ENCODE data around the gene CCDC90B. TPM values are rescaled to one million over a fixed set of nuclear protein-coding genes. Genes with fewer than 3 reads are reported as not detected.

CCDC90B gene
- total RNA-seq, 2 donors from 2014 or later, result 64.2 to 105 TPM

GRCh38 chr11:83223457-83223856 lies 62.7 kb downstream of the CCDC90B start:
- Histone ChIP-seq H3K4me3 (ENCODE audit: low read length) (no peak overlapping the region), H3K36me3 (ENCODE audit: control insufficient read depth, insufficient read depth, low read length) (no peaks in the 10 kb centered on the region), H3K9ac (ENCODE audit: extremely low read depth, low read length, poor library complexity, severe bottlenecking) (no peak overlapping the region), H3K27me3 (ENCODE audit: control insufficient read depth, insufficient read depth, low read length, poor library complexity, severe bottlenecking) (no peaks in the 10 kb centered on the region), H3K9me3 (ENCODE audit: control insufficient read depth, low read length) (no peaks in the 10 kb centered on the region), H3K4me1 (ENCODE audit: control insufficient read depth, insufficient read depth, low read length) (peaks cover 6% of the 10 kb centered on the region), H3K27ac (ENCODE audit: low read depth, low read length) (no peak overlapping the region)
- DNase-seq, result no peak
- Mint-ChIP-seq H3K4me1 (peaks cover 21% of the 10 kb centered on the region), H3K27ac (no peak overlapping the region), H3K4me3 (no peak overlapping the region), H3K27me3 (ENCODE audit: insufficient read depth) (no peaks in the 10 kb centered on the region), H3K9me3 (no peaks in the 10 kb centered on the region), H3K36me3 (ENCODE audit: low read depth) (no peaks in the 10 kb centered on the region)
- WGBS, 2 experiments (ENCODE audit: insufficient coverage in 1 of 2, insufficient read length in 1 of 2), result 82 to 87% methylated on average over 2 of the region's 2 CpGs
- no peak for TF ChIP-seq CTCF (conservative IDR thresholded peaks at IDR 0.05)

GRCh38 chr11:83222499-83222898 lies 63.7 kb downstream of the CCDC90B start:
- Mint-ChIP-seq H3K36me3 (ENCODE audit: low read depth) (no peaks in the 10 kb centered on the region), H3K27ac (no peak overlapping the region), H3K9me3 (no peaks in the 10 kb centered on the region), H3K4me3 (no peak overlapping the region), H3K4me1 (peaks cover 23% of the 10 kb centered on the region), H3K27me3 (ENCODE audit: insufficient read depth) (no peaks in the 10 kb centered on the region)
- Histone ChIP-seq H3K36me3 (ENCODE audit: control insufficient read depth, insufficient read depth, low read length) (no peaks in the 10 kb centered on the region), H3K9me3 (ENCODE audit: control insufficient read depth, low read length) (no peaks in the 10 kb centered on the region), H3K4me3 (ENCODE audit: low read length) (no peak overlapping the region), H3K9ac (ENCODE audit: extremely low read depth, low read length, poor library complexity, severe bottlenecking) (no peak overlapping the region), H3K4me1 (ENCODE audit: control insufficient read depth, insufficient read depth, low read length) (peaks cover 6% of the 10 kb centered on the region), H3K27me3 (ENCODE audit: control insufficient read depth, insufficient read depth, low read length, poor library complexity, severe bottlenecking) (no peaks in the 10 kb centered on the region), H3K27ac (ENCODE audit: low read depth, low read length) (no peak overlapping the region)
- TF ChIP-seq CTCF (conservative IDR thresholded peaks at IDR 0.05), result no peak
- DNase-seq, result no peak
- 87% methylated on average over 1 of the region's 1 CpG; no CpG with 5 or more reads in 1 of the 2 experiments for WGBS, 2 experiments (ENCODE audit: insufficient coverage in 1 of 2, insufficient read length in 1 of 2)

GRCh38 chr11:83221694-83222093 lies 64.5 kb downstream of the CCDC90B start:
- H3K27ac ChIP-seq (ENCODE audit: low read depth, low read length), result no peak overlapping the region
- Mint-ChIP-seq H3K27me3 (ENCODE audit: insufficient read depth) (no peaks in the 10 kb centered on the region), H3K27ac (no peak overlapping the region), H3K9me3 (no peaks in the 10 kb centered on the region), H3K36me3 (ENCODE audit: low read depth) (peaks cover under 1% of the 10 kb centered on the region), H3K4me3 (no peak overlapping the region), H3K4me1 (peaks cover 23% of the 10 kb centered on the region)
- peaks cover 6% of the 10 kb centered on the region for H3K4me1 ChIP-seq (ENCODE audit: control insufficient read depth, insufficient read depth, low read length)
- H3K9ac ChIP-seq (ENCODE audit: extremely low read depth, low read length, poor library complexity, severe bottlenecking), result no peak overlapping the region
- H3K4me3 ChIP-seq (ENCODE audit: low read length), result no peak overlapping the region
- DNase-seq, result no peak
- H3K9me3 ChIP-seq (ENCODE audit: control insufficient read depth, low read length), result no peaks in the 10 kb centered on the region
- no peaks in the 10 kb centered on the region for H3K36me3 ChIP-seq (ENCODE audit: control insufficient read depth, insufficient read depth, low read length)
- no peaks in the 10 kb centered on the region for H3K27me3 ChIP-seq (ENCODE audit: control insufficient read depth, insufficient read depth, low read length, poor library complexity, severe bottlenecking)
- TF ChIP-seq CTCF (conservative IDR thresholded peaks at IDR 0.05), result no peak

Data from endodermal cell (in vitro differentiated cells).